K562 (cell line): ENCODE data around the gene HTR3C. TPM values are rescaled to one million over a fixed set of nuclear protein-coding genes. Genes with fewer than 3 reads are reported as not detected.

Source experiments
- ATAC-seq: fragments of 200-7000 bp; cut with Tn5 transposase; 3 replicates; pipeline ENCODE4 v1.9.1; 2020; ENCODE audit warnings: moderate library complexity
- BruUV-seq: library from RNA; stranded (reverse); fragments of 400-500 nt; replicated peaks from 2 replicates; lab custom pipeline; 2021; lab: Mats Ljungman, UMichigan
- CTCF ChIA-PET: fragments of 300-600 bp; formaldehyde crosslinking; extraction: SDS; loops from one replicate; lab custom pipeline; 2021; ENCODE audit warnings: low intra/inter-chr PET ratio; lab: Yijun Ruan, JAX
- POLR2A ChIA-PET: fragments of 300-600, 350-650 bp; sonication (Branson Sonifier 250); formaldehyde crosslinking; extraction: SDS; loops from one replicate; lab custom pipeline; 2021; ENCODE audit warnings: antibody characterized with exemption, inconsistent platforms; lab: Yijun Ruan, JAX
- DNase-seq, 4 experiments: peaks; one replicate each; pipeline versions ENCODE4 v3.0.0 to v3.0.0-alpha.2; 2011 to 2018; ENCODE audit warnings: low spot score in 3 of 4, mixed read lengths in 3 of 4; ENCODE audit errors: extremely low read depth in 1 of 4
- FAIRE-seq: peaks from 2 replicates; lab custom pipeline; 2011; peaks lifted over from hg19 to GRCh38; lab: Jason Lieb, UNC
- H2AFZ ChIP-seq: 2 replicates; pipeline ENCODE4 v1.6.0; 2011; ENCODE audit warnings: low read depth, low read length, control low read depth, inconsistent platforms
- H3K27ac ChIP-seq: fragments of 200-600 bp; 3 replicates; pipeline ENCODE4 v1.8.0; 2011; ENCODE audit warnings: low read depth, mild to moderate bottlenecking, control low read depth, inconsistent platforms, low read length, moderate library complexity, mixed read lengths; ENCODE audit errors: extremely low read depth
- H3K27me3 ChIP-seq, 2 experiments: fragments of 300-600 bp in 1 of 2; 2 replicates in 1 of 2; 3 replicates in 1 of 2; pipeline versions ENCODE4 v1.6.0 to v1.8.0; 2011; ENCODE audit warnings: inconsistent platforms in 2 of 2, low read length in 2 of 2, mild to moderate bottlenecking in 1 of 2, mixed read lengths in 1 of 2, moderate library complexity in 1 of 2; ENCODE audit not compliant: control insufficient read depth in 2 of 2, insufficient read depth in 2 of 2
- H3K36me3 ChIP-seq: fragments of 300-600 bp; 3 replicates; pipeline ENCODE4 v1.8.0; 2011; ENCODE audit warnings: mild to moderate bottlenecking, low read length, inconsistent platforms; ENCODE audit not compliant: control insufficient read depth, insufficient read depth
- H3K4me1 ChIP-seq, 2 experiments: fragments of 200-600 bp in 1 of 2; replicated peaks in 1 of 2; 2 replicates in 1 of 2; 3 replicates in 1 of 2; pipeline versions ENCODE4 v1.5.1 to v1.8.0; 2011; ENCODE audit warnings: inconsistent platforms in 2 of 2, low read length in 2 of 2, mild to moderate bottlenecking in 1 of 2, mixed read lengths in 1 of 2, moderate library complexity in 1 of 2; ENCODE audit not compliant: control insufficient read depth in 2 of 2, insufficient read depth in 2 of 2
- H3K4me2 ChIP-seq: 2 replicates; pipeline ENCODE4 v1.6.1; 2011; ENCODE audit warnings: low read length, control low read depth, inconsistent platforms, mixed read lengths; ENCODE audit not compliant: insufficient read depth
- H3K4me3 ChIP-seq: fragments of 200-600 bp; sonication (generic), shearing (Covaris generic); 2 replicates; pipeline ENCODE4 v1.5.1; 2016; ENCODE audit warnings: control low read depth, inconsistent platforms
- H3K79me2 ChIP-seq: fragments of 200-600 bp; 3 replicates; pipeline ENCODE4 v1.8.0; 2011; ENCODE audit warnings: low read length, inconsistent platforms; ENCODE audit not compliant: control insufficient read depth, insufficient read depth
- H3K9ac ChIP-seq, 2 experiments: 2 replicates each; pipeline versions ENCODE4 v1.6.0 to v1.6.1; 2011; ENCODE audit warnings: low read depth in 2 of 2, low read length in 2 of 2, control low read depth in 1 of 2, inconsistent platforms in 1 of 2, mild to moderate bottlenecking in 1 of 2, mixed read lengths in 1 of 2; ENCODE audit not compliant: insufficient read depth in 1 of 2
- H3K9me1 ChIP-seq: one replicate; pipeline ENCODE4 v1.6.0; 2011; ENCODE audit warnings: inconsistent platforms, mild to moderate bottlenecking, low read length, moderate library complexity; ENCODE audit not compliant: control insufficient read depth, insufficient read depth
- H3K9me3 ChIP-seq: replicated peaks from 2 replicates; pipeline ENCODE4 v1.5.1; 2011; ENCODE audit warnings: low read depth, low read length, inconsistent platforms; ENCODE audit not compliant: control insufficient read depth, insufficient read depth
- H4K20me1 ChIP-seq: replicated peaks from 2 replicates; pipeline ENCODE4 v1.6.1; 2011; ENCODE audit warnings: low read length, inconsistent platforms, mixed read lengths; ENCODE audit not compliant: control insufficient read depth, insufficient read depth
- ATF4 ChIP-seq: fragments of 450-650 bp; formaldehyde crosslinking; IDR thresholded peaks from 2 replicates; pipeline ENCODE4 v1.4.0; 2022; ENCODE audit warnings: mild to moderate bottlenecking, moderate library complexity
- BRF1 ChIP-seq: IDR thresholded peaks from 3 replicates; pipeline ENCODE4 v1.6.1; 2011; ENCODE audit warnings: borderline replicate concordance, mild to moderate bottlenecking; ENCODE audit not compliant: insufficient read length; ENCODE audit errors: extremely low read depth
- CBX8 ChIP-seq: fragments of 200-600 bp; sonication (generic); IDR thresholded peaks from 2 replicates; pipeline ENCODE4 v1.6.1; 2012; ENCODE audit warnings: borderline replicate concordance, mixed run types, low read depth, mild to moderate bottlenecking, moderate library complexity, mixed read lengths, low read length, control low read depth, inconsistent platforms; ENCODE audit not compliant: poor library complexity, severe bottlenecking; ENCODE audit errors: extremely low read depth
- CHD7 ChIP-seq: fragments of 200-600 bp; sonication (generic); IDR thresholded peaks from one replicate; pipeline ENCODE4 v1.6.1; 2012; ENCODE audit warnings: mild to moderate bottlenecking, low read depth, low read length, inconsistent platforms
- ELF4 ChIP-seq: fragments of 450-650 bp; formaldehyde crosslinking; IDR thresholded peaks from 2 replicates; pipeline ENCODE4 v1.4.0; 2022; ENCODE audit warnings: missing genetic modification characterization
- JUN ChIP-seq, 2 experiments: sonication (generic) in 1 of 2; formaldehyde crosslinking in 1 of 2; IDR thresholded peaks; 2 replicates each; pipeline versions ENCODE4 v1.6.1 to v1.8.0; 2012 to 2022; ENCODE audit warnings: borderline replicate concordance in 2 of 2, mild to moderate bottlenecking in 2 of 2, improper control_type of control experiment in 1 of 2, low read depth in 1 of 2, low read length in 1 of 2, missing genetic modification reagents in 1 of 2
- NFIC ChIP-seq: fragments of 450-650 bp; IDR thresholded peaks from 2 replicates; pipeline ENCODE4 v1.6.1; 2017; ENCODE audit warnings: mild to moderate bottlenecking, inconsistent platforms
- STAT5A ChIP-seq: IDR thresholded peaks from 2 replicates; pipeline ENCODE4 v1.6.1; 2012; ENCODE audit warnings: low read length, inconsistent platforms, borderline replicate concordance
- ZNF174 ChIP-seq: fragments of 250-450 bp; sonication (Bioruptor Pico); IDR thresholded peaks from 2 replicates; pipeline ENCODE4 v1.4.0; 2020; ENCODE audit warnings: mild to moderate bottlenecking
- WGBS: fragments of 100-300 bp; shearing (Covaris generic); methylation state at CpG from one replicate; pipeline ENCODE4 v1.1.6; 2016; ENCODE audit warnings: low coverage, mixed read lengths; ENCODE audit not compliant: insufficient coverage; ENCODE audit errors: missing lambda C conversion rate; 5-methylcytosine and 5-hydroxymethylcytosine counted together
- in situ Hi-C: fragments of 300-500 bp; cut with MboI; formaldehyde crosslinking; loops from 4 replicates; pipeline ENCODE4 v1.15.0; 2018; ENCODE audit warnings: inconsistent platforms, mixed read lengths
- intact Hi-C: fragments of 100-400 bp; cut with micrococcal nuclease; formaldehyde crosslinking; loops from 2 replicates; pipeline ENCODE4 v1.14.2; 2022
- polyA plus RNA-seq, 8 experiments: library from polyadenylated mRNA; depleted of rRNA in 4 of 8; stranded (reverse) in 5 of 8; unstranded in 3 of 8; fragments of >200 nt; fragmentation: Nextera tagmentation in 2 of 8; fragmentation: Illumina TruSeq in 1 of 8; extraction: Ambion mirVana in 2 of 8; extraction: Trizol in 1 of 8; gene quantifications; 2 replicates each; pipeline versions ENCODE4 v1.2.1 to v1.2.3, GENCODE V29; 2011 to 2014; ENCODE audit warnings: inconsistent platforms in 1 of 8, missing spikeins in 1 of 8
- total RNA-seq, 7 experiments: library from RNA; depleted of rRNA in 6 of 7; stranded (reverse); fragments of >200 nt in 6 of 7; fragmentation: Illumina TruSeq in 2 of 7; extraction: Trizol in 2 of 7; gene quantifications; 2 replicates each; pipeline versions ENCODE4 v1.2.1 to v1.2.3, GENCODE V29; 2011 to 2021; ENCODE audit warnings: low replicate concordance in 1 of 7

Gene HTR3C
- total and polyA plus RNA-seq, 9 of the 15 experiments (the other 6 are each of a cell fraction or from before 2014, with no cell fraction given), result 0.04 to 0.06 TPM; not detected in 7

- Histone ChIP-seq H3K9me3 (0 out of 2 replicates have a peak, but pooled peaks cover under 1% of the 10 kb centered on the region), H3K27ac (no peak overlapping the region), H3K9ac (no peak overlapping the region), H3K4me1 (peaks cover 2% of the 10 kb centered on the region in 2 experiments; a peak in 1 of 5 replicates), H3K4me3 (no peak overlapping the region), H3K27me3 (no peaks in the 10 kb centered on the region), H3K79me2 (no peaks in the 10 kb centered on the region), H3K9me1 (no peaks in the 10 kb centered on the region), H2AFZ (no peak overlapping the region), H3K36me3 (no peaks in the 10 kb centered on the region), H4K20me1 (no peaks in the 10 kb centered on the region), H3K4me2 (no peak overlapping the region)
- no peak for ATAC-seq
- in situ Hi-C loops, result no loop called here
- no peak for DNase-seq
- intact Hi-C loops, result no loop called here
- CTCF ChIA-PET, result no interaction called here
- POLR2A ChIA-PET, result interaction anchor here (0.9 kb wide), 1 partner anchor 34 kb away, joined by 4 read pairs; no protein-coding TSS in a partner anchor
- no TSS peak for BruUV-seq
- WGBS, result 17% methylated on average over 2 of the region's 6 CpGs
- no peak for FAIRE-seq
- TF ChIP-seq STAT5A, result no peak
- no peak for TF ChIP-seq BRF1
- TF ChIP-seq CHD7, result no peak
- no peak for TF ChIP-seq ZNF174 (CRISPR knock-in tag)
- TF ChIP-seq JUN (IDR thresholded peaks at IDR 0.05; ENCODE audit: borderline replicate concordance, low read depth, low read length), result no peak
- no peak for TF ChIP-seq JUN (CRISPR knock-in tag; IDR thresholded peaks at IDR 0.05; ENCODE audit: borderline replicate concordance)
- TF ChIP-seq NFIC, result no peak
- no peak for TF ChIP-seq CBX8
- no peak for TF ChIP-seq ELF4 (CRISPR knock-in tag)
- TF ChIP-seq ATF4 (CRISPR knock-in tag), result no peak
Measured at GRCh38 chr3:184075901-184076300, 23.1 kb downstream of the HTR3C start.
